Cerebellar nuclear complex (tissue), 1 donor: ENCODE results near the gene TNFAIP1.

Experiments used
- DNase-seq, 2 experiments: peaks; one replicate each; lab custom pipeline; 2025; lab: John Stamatoyannopoulos, UW

TNFAIP1 gene

DNA sequence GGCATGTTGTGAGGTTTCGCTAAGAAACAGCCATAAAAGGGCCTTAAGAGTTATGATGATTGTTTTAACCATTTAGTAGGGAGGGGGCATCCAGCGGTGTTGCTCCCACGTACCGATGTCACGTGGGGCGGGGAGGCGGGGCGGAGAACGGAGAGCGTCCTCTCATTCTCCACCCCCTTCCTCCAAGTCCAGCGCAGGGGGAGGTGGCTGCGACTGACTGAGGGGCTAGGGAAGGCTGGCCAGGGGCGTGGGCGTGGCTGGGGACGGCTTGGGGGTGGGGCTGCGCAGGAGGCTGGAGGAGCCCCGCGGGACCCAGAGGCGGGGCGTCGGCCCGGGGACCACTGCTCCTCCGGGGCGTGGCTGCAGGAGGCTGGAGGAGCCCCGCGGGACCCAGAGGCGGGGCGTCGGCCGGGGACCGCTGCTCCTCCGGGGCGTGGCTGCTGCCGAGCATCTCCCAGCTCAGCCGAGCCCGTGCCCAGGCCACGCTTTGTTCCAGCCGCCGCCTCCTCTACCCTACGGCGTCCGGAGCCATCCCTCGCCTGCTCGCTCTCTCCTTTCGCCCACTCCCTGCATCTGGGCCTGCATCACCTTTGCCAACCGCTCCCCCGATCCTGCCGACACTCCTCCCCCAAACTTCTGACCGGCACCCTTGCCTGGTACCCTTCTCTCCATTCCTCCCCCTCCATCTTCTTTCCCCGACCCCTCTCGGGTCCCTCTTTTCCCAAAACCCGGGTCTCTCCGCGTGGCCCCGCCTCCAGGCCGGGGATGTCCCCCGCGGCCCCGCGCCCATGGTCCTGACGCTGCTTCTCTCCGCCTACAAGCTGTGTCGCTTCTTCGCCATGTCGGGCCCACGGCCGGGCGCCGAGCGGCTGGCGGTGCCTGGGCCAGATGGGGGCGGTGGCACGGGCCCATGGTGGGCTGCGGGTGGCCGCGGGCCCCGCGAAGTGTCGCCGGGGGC is 36.0 kb downstream of the TNFAIP1 start, which contains the start of gene SARM1:
SARM1 (plus strand) TSS at position 450 of the 958 bp plus-strand sequence; CDS start at position 789, 339 bp downstream.
- peak in 1 of 2 experiments; percentile 16 for DNase-seq

DNA sequence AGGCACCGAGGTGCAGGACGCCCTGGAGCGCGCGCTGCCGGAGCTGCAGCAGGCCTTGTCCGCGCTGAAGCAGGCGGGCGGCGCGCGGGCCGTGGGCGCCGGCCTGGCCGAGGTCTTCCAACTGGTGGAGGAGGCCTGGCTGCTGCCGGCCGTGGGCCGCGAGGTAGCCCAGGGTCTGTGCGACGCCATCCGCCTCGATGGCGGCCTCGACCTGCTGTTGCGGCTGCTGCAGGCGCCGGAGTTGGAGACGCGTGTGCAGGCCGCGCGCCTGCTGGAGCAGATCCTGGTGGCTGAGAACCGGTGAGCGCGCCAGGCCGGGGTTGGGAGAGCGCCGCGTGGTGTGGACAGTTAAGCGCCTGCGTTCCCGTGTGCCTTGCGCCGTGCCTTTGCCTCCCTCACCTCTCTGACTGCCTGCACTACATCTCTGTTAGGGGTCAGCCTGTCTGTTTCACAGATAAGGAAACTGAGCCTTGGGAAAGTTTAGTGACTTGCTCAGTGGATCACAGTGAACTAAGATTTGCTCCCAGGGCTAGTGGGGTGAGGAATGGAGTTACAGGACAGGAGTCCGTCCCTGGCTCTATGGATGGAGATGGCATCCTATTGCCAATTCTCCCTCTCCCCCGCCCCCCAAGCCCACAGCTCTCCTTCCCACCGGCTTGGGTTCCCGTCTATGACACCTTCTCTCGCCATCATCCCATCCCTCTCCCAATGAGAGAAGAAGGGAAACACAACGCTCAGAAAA is 36.8 kb downstream of the TNFAIP1 start:
- no peak for DNase-seq

DNA sequence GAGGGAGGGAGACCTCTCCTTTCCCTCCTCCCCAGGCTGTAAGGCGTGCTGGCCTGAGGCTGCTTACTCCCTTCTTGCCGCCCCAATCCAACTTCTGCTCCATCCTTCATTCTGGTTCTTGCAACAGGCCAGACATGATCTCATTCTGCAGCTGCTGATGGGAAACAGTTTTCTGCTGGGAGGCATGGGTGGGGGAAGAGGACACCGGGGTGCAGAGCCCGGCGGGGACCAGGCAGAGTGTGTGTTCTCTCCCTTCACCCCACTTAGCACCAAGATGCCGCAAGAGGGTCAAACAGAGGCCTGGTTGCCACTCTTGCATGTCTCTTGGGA is 37.3 kb downstream of the TNFAIP1 start:
- DNase-seq = no peak

DNA sequence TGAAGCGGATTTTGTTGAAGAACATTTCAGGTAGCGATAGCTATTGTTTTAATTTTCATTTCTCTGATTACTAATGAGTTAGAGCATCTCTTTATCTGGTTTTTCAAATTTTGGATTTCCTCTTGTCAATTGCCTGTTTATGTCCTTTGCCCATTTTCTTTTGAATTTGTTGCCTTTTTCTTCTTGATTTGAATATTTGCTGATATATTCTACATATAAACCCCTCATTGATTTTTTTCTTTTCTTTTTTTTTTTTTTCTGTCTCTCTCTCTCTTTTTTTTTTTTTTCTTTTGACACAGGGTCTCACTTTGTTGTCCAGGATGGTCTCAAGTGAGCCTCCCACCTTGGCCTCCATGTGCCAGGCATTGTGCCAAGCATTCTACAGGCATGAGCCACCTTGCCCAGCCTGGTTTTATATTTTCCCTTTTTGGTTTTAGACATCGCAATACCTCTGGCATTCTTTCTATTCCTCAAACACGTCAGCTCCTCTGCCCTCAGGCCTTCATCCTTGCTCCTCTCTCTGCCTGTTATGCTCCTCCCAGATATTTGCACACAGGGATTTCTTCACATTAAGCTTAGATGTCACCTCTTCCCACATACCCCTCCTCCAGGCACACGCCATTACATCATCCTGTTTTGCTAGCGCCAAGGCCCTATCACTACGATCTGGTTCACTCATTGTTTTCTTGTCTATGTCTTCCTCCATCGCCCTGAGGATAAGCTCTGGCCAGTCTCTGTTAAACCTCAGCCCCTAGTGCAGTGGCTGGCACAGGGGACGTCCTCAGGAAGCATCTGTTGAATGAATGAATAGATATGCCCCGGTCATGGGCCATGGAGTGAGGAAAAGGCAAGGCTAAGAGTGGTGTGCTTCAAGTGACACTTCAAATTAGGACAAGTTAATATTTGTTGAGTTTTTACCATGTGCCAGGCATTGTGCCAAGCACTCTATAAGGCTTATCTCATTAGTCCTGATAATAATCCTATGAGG is 44.5 kb downstream of the TNFAIP1 start:
- no peak for DNase-seq

DNA sequence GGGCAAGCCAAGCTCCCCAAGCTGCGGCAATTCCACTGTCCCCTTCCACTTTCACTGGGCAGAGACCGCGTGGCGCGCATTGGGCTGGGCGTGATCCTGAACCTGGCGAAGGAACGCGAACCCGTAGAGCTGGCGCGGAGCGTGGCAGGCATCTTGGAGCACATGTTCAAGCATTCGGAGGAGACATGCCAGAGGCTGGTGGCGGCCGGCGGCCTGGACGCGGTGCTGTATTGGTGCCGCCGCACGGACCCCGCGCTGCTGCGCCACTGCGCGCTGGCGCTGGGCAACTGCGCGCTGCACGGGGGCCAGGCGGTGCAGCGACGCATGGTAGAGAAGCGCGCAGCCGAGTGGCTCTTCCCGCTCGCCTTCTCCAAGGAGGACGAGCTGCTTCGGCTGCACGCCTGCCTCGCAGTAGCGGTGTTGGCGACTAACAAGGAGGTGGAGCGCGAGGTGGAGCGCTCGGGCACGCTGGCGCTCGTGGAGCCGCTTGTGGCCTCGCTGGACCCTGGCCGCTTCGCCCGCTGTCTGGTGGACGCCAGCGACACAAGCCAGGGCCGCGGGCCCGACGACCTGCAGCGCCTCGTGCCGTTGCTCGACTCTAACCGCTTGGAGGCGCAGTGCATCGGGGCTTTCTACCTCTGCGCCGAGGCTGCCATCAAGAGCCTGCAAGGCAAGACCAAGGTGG is 45.7 kb downstream of the TNFAIP1 start:
- DNase-seq = no peak

DNA sequence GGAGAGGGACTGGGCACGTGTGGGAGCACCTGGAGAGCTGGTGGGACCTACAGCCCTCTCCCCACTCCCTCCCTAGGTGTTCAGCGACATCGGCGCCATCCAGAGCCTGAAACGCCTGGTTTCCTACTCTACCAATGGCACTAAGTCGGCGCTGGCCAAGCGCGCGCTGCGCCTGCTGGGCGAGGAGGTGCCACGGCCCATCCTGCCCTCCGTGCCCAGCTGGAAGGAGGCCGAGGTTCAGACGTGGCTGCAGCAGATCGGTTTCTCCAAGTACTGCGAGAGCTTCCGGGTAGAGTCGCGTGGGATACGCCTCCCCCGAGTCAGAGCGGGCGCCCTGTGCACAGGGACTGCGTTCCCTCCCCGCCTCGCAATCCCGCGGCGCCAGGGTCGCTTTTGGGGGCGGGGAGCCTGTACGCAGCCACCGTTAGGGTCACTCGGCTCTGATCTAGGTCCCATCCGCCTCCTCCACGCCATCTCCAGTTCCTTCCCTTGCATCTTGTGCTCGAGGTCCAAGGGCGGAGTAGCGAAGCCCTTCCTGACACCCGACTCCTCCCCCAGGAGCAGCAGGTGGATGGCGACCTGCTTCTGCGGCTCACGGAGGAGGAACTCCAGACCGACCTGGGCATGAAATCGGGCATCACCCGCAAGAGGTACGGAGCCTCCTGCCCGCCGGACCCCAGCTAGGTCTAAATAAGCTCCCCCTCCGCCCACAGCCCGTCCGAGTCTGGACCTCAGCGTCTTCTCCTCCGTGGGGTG is 48.9 kb downstream of the TNFAIP1 start:
- no peak for DNase-seq

DNA sequence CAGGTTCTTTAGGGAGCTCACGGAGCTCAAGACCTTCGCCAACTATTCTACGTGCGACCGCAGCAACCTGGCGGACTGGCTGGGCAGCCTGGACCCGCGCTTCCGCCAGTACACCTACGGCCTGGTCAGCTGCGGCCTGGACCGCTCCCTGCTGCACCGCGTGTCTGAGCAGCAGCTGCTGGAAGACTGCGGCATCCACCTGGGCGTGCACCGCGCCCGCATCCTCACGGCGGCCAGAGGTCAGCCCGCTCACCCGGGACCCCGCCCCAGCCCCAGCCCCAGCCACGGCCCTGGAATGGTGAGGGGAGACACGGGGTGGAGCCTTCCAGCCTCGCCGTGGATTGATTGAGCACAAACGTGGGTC is 49.5 kb downstream of the TNFAIP1 start:
- no peak for DNase-seq

DNA sequence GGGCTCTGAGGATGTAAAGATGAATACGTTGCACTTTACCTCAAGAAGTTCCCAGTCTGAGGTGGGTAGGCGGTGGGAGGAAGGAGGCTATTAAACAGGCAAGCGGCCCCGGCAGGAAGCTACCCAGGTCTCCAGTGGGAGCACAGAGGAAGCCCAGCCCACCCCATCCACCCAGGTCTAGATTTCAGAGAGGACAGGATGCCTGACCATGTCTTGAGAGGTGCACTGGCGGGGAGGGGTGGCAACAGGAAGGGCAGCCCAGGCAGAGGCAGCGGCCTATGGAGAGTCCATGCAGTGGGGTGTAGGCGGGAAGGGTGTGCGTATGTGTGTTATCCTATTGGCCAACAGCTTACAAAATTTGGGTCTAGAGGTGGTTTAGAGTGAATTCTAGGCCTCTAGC is 49.8 kb downstream of the TNFAIP1 start:
- DNase-seq = no peak

DNA sequence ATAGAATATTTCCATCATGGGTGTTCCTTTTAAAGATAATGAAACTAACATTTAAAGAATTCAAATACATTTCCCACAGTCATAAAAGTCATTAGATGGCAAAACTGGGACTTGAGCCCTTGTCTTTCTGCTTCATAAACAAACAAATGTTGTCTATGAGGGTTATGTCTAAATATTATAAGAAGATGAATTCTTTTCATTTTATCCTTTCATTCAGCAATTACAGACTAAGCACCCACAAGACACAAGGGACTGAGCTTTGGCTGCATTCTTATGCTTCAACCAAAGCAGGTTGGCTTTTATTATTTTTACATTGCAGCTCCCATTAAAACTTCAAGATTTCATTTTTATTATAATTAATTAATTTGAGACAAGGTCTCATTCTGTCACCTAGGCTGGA is 50.8 kb downstream of the TNFAIP1 start:
- DNase-seq = no peak

DNA sequence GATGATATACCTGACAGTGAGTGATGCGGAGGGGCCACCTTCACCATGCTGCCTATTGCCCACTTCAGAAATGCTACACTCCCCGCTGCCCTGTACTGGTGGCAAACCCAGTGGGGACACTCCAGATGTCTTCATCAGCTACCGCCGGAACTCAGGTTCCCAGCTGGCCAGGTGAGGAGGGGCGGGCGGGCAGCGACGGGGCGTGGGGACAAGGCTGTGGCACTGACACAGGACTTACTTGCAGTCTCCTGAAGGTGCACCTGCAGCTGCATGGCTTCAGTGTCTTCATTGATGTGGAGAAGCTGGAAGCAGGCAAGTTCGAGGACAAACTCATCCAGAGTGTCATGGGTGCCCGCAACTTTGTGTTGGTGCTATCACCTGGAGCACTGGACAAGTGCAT is 52.5 kb downstream of the TNFAIP1 start:
- DNase-seq = no peak

DNA sequence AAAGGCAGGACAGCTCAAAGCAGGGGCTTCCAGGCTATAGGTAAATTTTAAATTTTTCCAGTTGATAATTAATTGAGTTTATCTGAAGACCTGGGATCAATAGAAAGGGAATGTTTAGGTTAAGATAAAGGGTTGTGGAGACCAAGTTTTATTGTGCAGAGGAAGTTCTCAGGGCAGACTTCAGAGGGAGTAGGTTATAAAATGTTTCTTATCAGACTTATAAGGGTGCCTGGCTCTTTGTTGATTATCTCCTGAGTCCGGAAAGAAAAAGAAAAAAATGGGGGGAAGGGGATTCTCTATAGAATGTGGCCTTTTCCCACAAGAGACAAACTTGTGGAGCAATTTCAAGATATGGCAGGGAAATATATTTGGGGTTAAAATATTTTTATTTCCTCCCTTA is 54.6 kb downstream of the TNFAIP1 start:
- no peak for DNase-seq

DNA sequence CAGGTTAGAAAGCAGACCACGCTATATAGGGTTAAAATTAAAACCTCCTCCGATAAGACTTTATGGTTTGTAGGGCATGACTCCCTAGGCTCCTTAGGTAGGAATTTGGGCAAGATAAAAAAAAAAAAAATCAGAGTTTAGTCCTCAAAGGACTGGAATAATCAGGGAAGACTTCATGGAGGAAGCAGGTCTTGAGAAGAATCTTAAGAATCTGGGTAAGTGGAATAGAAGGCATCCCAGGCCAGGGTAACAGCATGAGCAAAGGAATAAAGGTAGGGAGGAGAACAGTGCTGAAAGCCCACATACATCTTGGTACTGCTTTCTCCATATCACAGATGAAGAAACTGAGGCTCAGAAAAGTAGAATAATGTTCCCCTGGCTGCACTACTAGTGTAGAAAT is 55.0 kb downstream of the TNFAIP1 start:
- DNase-seq = no peak

DNA sequence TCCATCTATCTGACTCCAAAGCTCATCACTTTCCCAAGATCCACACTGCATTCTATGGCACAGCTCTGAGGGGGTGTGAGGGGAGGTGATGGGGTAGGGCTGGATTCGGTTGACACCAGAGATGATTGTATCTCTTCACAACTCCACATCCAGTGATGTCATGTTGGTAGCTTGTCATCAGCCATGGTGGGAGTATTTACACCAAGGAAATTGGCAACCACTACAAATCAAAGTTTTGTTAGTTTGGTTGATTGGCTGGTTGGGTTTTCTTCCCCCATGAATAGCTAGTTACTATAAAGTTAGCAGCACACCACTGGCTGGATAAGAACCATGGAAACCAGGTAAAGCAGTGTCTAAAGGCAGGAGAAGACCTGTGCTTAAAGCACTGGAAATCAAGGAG is 55.4 kb downstream of the TNFAIP1 start:
- no peak for DNase-seq

DNA sequence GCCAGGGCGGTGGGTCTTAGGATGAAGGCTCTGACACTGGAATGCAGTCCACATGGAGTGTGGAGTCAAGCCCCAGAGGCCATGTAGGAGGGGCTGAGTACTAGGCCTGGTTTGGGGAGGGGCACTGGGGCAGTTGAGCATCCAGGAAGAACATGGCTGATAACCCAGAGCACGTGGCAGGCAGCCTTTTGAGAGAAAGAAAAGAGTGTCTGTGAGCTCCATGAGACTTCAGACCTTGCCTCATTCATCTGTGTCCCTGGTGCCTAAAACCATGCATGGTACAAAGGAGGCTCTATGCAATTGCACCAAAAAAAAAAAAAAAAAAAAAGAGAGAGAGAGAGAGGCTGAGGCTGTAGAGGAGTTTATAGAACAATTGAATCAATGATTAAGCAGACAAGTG is 55.8 kb downstream of the TNFAIP1 start:
- DNase-seq = no peak

DNA sequence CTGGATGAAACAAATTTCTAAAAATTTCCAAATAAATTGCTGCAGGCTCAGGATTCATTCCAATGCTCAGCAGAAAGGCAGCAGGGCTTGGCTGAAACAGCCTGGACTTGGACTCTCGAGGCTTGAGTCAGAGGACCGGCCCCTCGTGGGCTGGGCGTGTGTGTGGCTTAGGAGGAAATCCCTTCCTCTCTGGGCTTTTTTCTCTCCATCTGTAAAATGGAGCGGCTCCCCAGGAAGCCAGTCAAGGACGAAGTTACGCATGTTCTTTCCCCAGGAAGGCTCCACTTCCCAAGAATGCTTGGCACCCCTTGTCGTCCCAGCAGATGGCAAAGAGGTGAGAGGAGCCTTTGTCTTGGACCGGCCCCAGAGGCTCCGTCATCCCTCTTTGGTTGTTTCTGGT is 56.9 kb downstream of the TNFAIP1 start:
- DNase-seq = no peak

DNA sequence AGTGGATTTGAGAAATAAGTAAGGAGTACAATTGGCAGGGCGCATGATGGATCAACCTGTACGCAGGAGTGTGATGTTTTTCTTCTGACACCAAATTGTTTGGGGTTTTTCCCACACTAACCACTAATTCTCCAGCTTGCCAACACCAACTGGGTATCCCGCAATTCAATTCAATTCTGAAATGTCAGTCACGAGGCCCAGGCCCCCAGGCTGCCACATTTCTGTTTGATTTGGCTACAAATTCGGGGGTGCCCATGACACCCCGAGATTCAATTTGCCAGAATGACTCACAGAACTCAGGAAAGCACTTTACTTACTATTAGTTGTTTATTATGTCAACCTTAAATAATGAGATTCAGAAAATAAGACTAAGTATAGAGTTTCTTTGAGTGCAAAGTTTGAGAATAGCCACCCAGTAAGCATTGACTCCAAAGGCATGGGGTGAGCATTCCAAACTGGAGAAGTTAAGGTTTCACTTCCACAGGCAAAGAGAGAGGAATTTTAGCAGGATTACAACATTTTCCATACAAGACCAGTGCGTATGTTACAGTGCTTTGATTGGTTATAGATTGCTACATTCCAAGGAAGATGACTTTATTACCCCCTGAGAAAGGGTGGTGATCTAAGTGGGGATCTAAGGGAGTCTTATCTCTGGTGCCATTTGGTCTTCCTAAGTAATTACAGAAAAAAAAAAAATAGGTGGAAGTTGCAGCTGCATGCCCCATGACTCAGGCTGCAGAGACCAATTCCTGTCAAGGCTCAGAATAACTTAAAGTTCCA is 59.0 kb downstream of the TNFAIP1 start:
- DNase-seq = no peak

DNA sequence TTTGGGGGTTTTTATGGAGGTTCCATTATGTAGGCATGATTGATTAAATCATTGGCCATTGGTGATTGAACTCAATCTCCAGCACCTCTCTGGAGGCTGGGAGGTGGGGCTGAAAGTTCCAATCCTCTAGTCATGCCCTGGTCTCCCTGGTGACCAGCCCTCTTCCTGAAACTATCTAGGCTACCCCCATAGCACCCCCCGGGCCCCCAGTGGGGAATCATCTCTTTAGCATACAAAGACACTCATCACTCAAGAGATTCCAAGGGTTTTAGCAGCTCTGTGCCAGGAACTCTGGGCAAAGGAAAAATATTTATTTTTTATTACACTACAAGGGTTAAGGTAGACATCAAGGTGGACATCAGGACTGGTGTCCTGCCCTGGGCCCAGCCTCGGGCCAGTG is 59.9 kb downstream of the TNFAIP1 start:
- DNase-seq = no peak

DNA sequence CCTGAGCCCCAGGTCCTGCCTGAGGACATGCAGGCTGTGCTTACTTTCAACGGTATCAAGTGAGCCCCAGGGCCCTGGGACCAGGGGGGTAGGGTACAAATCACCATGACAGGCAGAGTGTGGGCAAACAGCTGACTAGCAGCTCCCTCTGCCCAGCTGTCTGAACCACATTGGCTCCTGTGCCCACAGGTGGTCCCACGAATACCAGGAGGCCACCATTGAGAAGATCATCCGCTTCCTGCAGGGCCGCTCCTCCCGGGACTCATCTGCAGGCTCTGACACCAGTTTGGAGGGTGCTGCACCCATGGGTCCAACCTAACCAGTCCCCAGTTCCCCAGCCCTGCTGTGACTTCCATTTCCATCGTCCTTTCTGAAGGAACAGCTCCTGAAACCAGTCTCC is 60.4 kb downstream of the TNFAIP1 start:
- no peak for DNase-seq
